Ovary (tissue), 9 donors: ENCODE results near the gene THRA. TPM values are rescaled to one million over a fixed set of nuclear protein-coding genes. Genes with fewer than 3 reads are reported as not detected.

Experiments used
- DNase-seq, 5 donors: peaks; one replicate each; pipeline ENCODE4 v3.0.0-alpha.2; 2019 to 2020
- H3K27ac ChIP-seq, 2 donors: fragments of 200-600 bp; one replicate each; pipeline versions ENCODE4 v1.5.1 to v1.8.0; 2019 to 2022
- H3K27me3 ChIP-seq: fragments of 200-600 bp; one replicate; pipeline ENCODE4 v1.8.0; 2022
- H3K36me3 ChIP-seq: fragments of 200-600 bp; sonication (generic); one replicate; pipeline ENCODE4 v1.5.1; 2019
- H3K4me1 ChIP-seq: one replicate; pipeline ENCODE4 v1.8.1; 2013; ENCODE audit warnings: mild to moderate bottlenecking, moderate library complexity; ENCODE audit not compliant: insufficient read depth
- H3K4me3 ChIP-seq: fragments of 200-600 bp; sonication (generic); one replicate; pipeline ENCODE4 v1.5.1; 2017
- H3K9me3 ChIP-seq, 2 donors: fragments of 200-600 bp in 1 of 2; sonication (generic) in 1 of 2; one replicate each; pipeline versions ENCODE4 v1.5.1 to v1.8.1; 2013 to 2019; ENCODE audit warnings: mild to moderate bottlenecking in 1 of 2, moderate library complexity in 1 of 2
- CTCF ChIP-seq, 3 donors: fragments of 450-650 bp in 2 of 3; fragments of 200-600 bp in 1 of 3; IDR thresholded peaks; one replicate each; pipeline versions ENCODE4 v1.5.1 to v1.8.0; 2016 to 2022; ENCODE audit warnings: antibody characterized with exemption in 3 of 3, mild to moderate bottlenecking in 1 of 3
- EP300 ChIP-seq: sonication (generic); formaldehyde crosslinking; IDR thresholded peaks from one replicate; pipeline ENCODE4 v1.6.1; 2017; ENCODE audit warnings: antibody characterized with exemption
- POLR2A ChIP-seq: fragments of 450-650 bp; IDR thresholded peaks from one replicate; pipeline ENCODE4 v1.6.1; 2017; ENCODE audit warnings: antibody characterized with exemption, mild to moderate bottlenecking, moderate library complexity
- WGBS, 3 donors: extraction: QIAGEN DNeasy Blood & Tissue Kit in 1 of 3; methylation state at CpG; one replicate each; pipeline versions ENCODE4 v1.1.5 to v1.1.7; 2013 to 2017; 5-methylcytosine and 5-hydroxymethylcytosine counted together
- intact Hi-C, 4 donors: fragments of 100-400 bp; cut with DNase I; formaldehyde crosslinking; loops; one replicate each; pipeline versions ENCODE4 v1.11.0 to v1.15.1; 2022 to 2023
- polyA plus RNA-seq, 2 donors: library from polyadenylated mRNA; stranded (reverse); fragments of 200-250 nt in 1 of 2; fragments of 350-450 nt in 1 of 2; fragmentation: Illumina TruSeq in 1 of 2; extraction: RNeasy Lipid Tissue Mini Kit (QIAGEN cat#74804) in 1 of 2; gene quantifications; one replicate each; pipeline ENCODE4 v1.2.3, GENCODE V29; 2013 to 2014
- total RNA-seq, 7 donors: library from RNA; depleted of rRNA in 2 of 7; stranded (reverse); fragments of >200 nt in 2 of 7; fragmentation: NEBNext Ultra II Directional in 3 of 7; extraction: Animal tissue kit (Norgen Biotek cat#: 25700) in 3 of 7; gene quantifications; one replicate each; pipeline versions ENCODE4 v1.1.0 to v1.2.4, GENCODE V29; 2016 to 2023
- donor health status: DM: no; HTN: no; CAD: no; lungs with moderate emphysema.
- donor health status: DM: no; HTN: no; CAD: no.
- donor health status: Bipolar disorder and iron deficiency.
- donor health status: DM: yes; HTN: yes; CAD: no.
- donor health status: DM: no; HTN: no; CAD: no.
- donor health status: DM: yes; HTN: yes; CAD: no.

Gene THRA
- total and polyA plus RNA-seq, 9 donors = 51.4 to 129 (median 87.2) TPM

- no peaks in the 10 kb centered on the region for H3K9me3 ChIP-seq
- intact Hi-C loops = no loop called here
- DNase-seq = peak in 1 of 5 donors; percentile 34
- no peaks in the 10 kb centered on the region for H3K36me3 ChIP-seq
- H3K4me1 ChIP-seq = peaks cover 7% of the 10 kb centered on the region
- H3K27me3 ChIP-seq = no peaks in the 10 kb centered on the region
- 64 to 70% (median 67%) methylated on average over 22 of the region's 22 CpGs for WGBS, 3 donors
- no peak overlapping the region for H3K4me3 ChIP-seq
- TF ChIP-seq EP300 (no peak), POLR2A (no peak), CTCF (IDR thresholded peaks at IDR 0.05) (no peak)
- H3K27ac ChIP-seq = no peak overlapping the region
Observed at GRCh38 chr17:40025991-40026815, 36.6 kb upstream of the THRA start.

- Histone ChIP-seq H3K36me3 (no peaks in the 10 kb centered on the region), H3K27me3 (no peaks in the 10 kb centered on the region), H3K4me1 (peaks cover 3% of the 10 kb centered on the region), H3K27ac (peak overlapping the region in 1 of 2 donors; percentile 18), H3K9me3 (no peaks in the 10 kb centered on the region), H3K4me3 (no peak overlapping the region)
- WGBS, 3 donors = 24 to 28% (median 25%) methylated on average over 23 to 33 of the region's 33 CpGs
- peak; percentile 79 to 89 (median 87) for DNase-seq
- intact Hi-C loops = no loop called here
- TF ChIP-seq CTCF (IDR thresholded peaks at IDR 0.05) (peak; percentile 78 to 88 (median 83)), EP300 (no peak)
Observed at GRCh38 chr17:40026816-40027613, 35.8 kb upstream of the THRA start.

GRCh38 chr17:40027614-40028012 lies 35.2 kb upstream of the THRA start:
- Histone ChIP-seq H3K36me3 (no peaks in the 10 kb centered on the region), H3K27ac (no peak overlapping the region), H3K4me3 (no peak overlapping the region), H3K9me3 (no peaks in the 10 kb centered on the region), H3K27me3 (no peaks in the 10 kb centered on the region), H3K4me1 (peaks cover 3% of the 10 kb centered on the region)
- intact Hi-C loops = no loop called here
- 66 to 70% (median 68%) methylated on average over 5 of the region's 5 CpGs for WGBS, 3 donors
- no peak for DNase-seq
- no peak for TF ChIP-seq POLR2A
- no peak for TF ChIP-seq CTCF (IDR thresholded peaks at IDR 0.05)
- TF ChIP-seq EP300 = no peak

GRCh38 chr17:40028595-40028994 lies 34.2 kb upstream of the THRA start:
- Histone ChIP-seq H3K27me3 (no peaks in the 10 kb centered on the region), H3K4me3 (no peak overlapping the region), H3K9me3 (no peaks in the 10 kb centered on the region), H3K4me1 (peaks cover 3% of the 10 kb centered on the region), H3K36me3 (no peaks in the 10 kb centered on the region), H3K27ac (no peak overlapping the region)
- intact Hi-C loops = no loop called here
- no peak for DNase-seq
- WGBS, 3 donors = 82 to 86% (median 84%) methylated on average over 13 of the region's 13 CpGs
- TF ChIP-seq POLR2A = no peak
- TF ChIP-seq EP300 = no peak
- TF ChIP-seq CTCF (IDR thresholded peaks at IDR 0.05) = no peak
